NB4 (cell line): ENCODE results near the gene MAN2A2.

Experiments
- CTCF ChIP-seq: IDR thresholded peaks from one replicate; pipeline ENCODE4 v1.5.1; 2012; ENCODE audit warnings: low read depth, low read length
- POLR2A ChIP-seq: IDR thresholded peaks from 2 replicates; pipeline ENCODE4 v1.6.1; 2011; ENCODE audit warnings: mild to moderate bottlenecking; ENCODE audit not compliant: insufficient read length; ENCODE audit errors: extremely low read depth

GRCh38 chr15:90909976-90910375, 6.9 kb downstream of the MAN2A2 start:
- TF ChIP-seq CTCF (no peak), POLR2A (no peak)
